Lung (tissue), 12 donors: Measurements from ENCODE around the gene GRID1. TPM values are rescaled to one million over a fixed set of nuclear protein-coding genes. Genes with fewer than 3 reads are reported as not detected.

ENCODE experiments used
- ATAC-seq: fragments of 200-7000 bp; cut with Tn5 transposase; one replicate; pipeline ENCODE4 v1.9.1; 2020; ENCODE audit warnings: moderate number of reproducible peaks; ENCODE audit not compliant: insufficient read depth, low FRiP score
- DNase-seq, 3 donors: peaks; one replicate each; pipeline ENCODE4 v3.0.0-alpha.2; 2013 to 2017
- H3K27ac ChIP-seq, 2 donors: one replicate each; pipeline ENCODE4 v1.5.1; 2013; ENCODE audit warnings: mild to moderate bottlenecking in 2 of 2, moderate library complexity in 2 of 2, control low read depth in 1 of 2, inconsistent platforms in 1 of 2, low read depth in 1 of 2, low read length in 1 of 2
- H3K27me3 ChIP-seq, 3 donors: one replicate each; pipeline ENCODE4 v1.5.1; 2013; ENCODE audit warnings: low read length in 2 of 3; ENCODE audit not compliant: control insufficient read depth in 3 of 3, insufficient read depth in 3 of 3
- H3K36me3 ChIP-seq, 4 donors: one replicate each; pipeline ENCODE4 v1.5.1; 2013; ENCODE audit warnings: low read length in 4 of 4, mild to moderate bottlenecking in 1 of 4, moderate library complexity in 1 of 4; ENCODE audit not compliant: control insufficient read depth in 4 of 4, insufficient read depth in 4 of 4
- H3K4me1 ChIP-seq, 5 donors: one replicate each; pipeline ENCODE4 v1.5.1; 2013; ENCODE audit warnings: low read length in 5 of 5, mild to moderate bottlenecking in 2 of 5, moderate library complexity in 1 of 5; ENCODE audit not compliant: control insufficient read depth in 5 of 5, insufficient read depth in 5 of 5
- H3K4me3 ChIP-seq: one replicate; pipeline ENCODE4 v1.5.1; 2013; ENCODE audit warnings: mild to moderate bottlenecking, control low read depth, moderate library complexity
- H3K9ac ChIP-seq, 2 donors: one replicate each; pipeline ENCODE4 v1.5.1; 2013; ENCODE audit warnings: low read length in 2 of 2, control low read depth in 1 of 2; ENCODE audit not compliant: insufficient read depth in 1 of 2
- H3K9me3 ChIP-seq, 4 donors: one replicate each; pipeline ENCODE4 v1.5.1; 2013; ENCODE audit warnings: low read length in 3 of 4, mild to moderate bottlenecking in 1 of 4, moderate library complexity in 1 of 4; ENCODE audit not compliant: control insufficient read depth in 4 of 4, insufficient read depth in 3 of 4
- CTCF ChIP-seq: IDR thresholded peaks from 2 replicates; pipeline ENCODE4 v1.5.1; 2012; ENCODE audit warnings: mild to moderate bottlenecking; ENCODE audit errors: control extremely low read depth, extremely low read depth
- WGBS, 2 donors: extraction: QIAGEN DNeasy Blood & Tissue Kit; methylation state at CpG; one replicate each; pipeline ENCODE4 v1.1.7; 2013; 5-methylcytosine and 5-hydroxymethylcytosine counted together
- polyA plus RNA-seq, 2 donors: library from polyadenylated mRNA; stranded (reverse); fragments of 200-250 nt; gene quantifications; one replicate each; pipeline ENCODE4 v1.2.1, GENCODE V29; 2013
- total RNA-seq, 2 donors: library from RNA; depleted of rRNA in 1 of 2; stranded (reverse); fragments of >200 nt in 1 of 2; gene quantifications; one replicate each; pipeline ENCODE4 v1.2.1, GENCODE V29; 2014 to 2021
- donor health status: control.
- donor health status: control.
- donor health status: Bipolar disorder and iron deficiency.
- donor health status: healthy.
- donor health status: DM: yes; HTN: yes; CAD: no.

The GRID1 gene
- total and polyA plus RNA-seq, 4 donors: 1.1 to 3.6 (median 2.2) TPM

- DNase-seq: no peak
- peaks cover 0 to 12% (median 0%) of the 10 kb centered on the region in 4 donors for H3K9me3 ChIP-seq
- 91 to 92% methylated on average over 18 of the region's 18 CpGs for WGBS, 2 donors
- H3K27me3 ChIP-seq: no peaks in the 10 kb centered on the region
- H3K4me3 ChIP-seq: no peak overlapping the region
- no peak for TF ChIP-seq CTCF
- ATAC-seq: no peak
- no peak overlapping the region for H3K27ac ChIP-seq
- no peaks in the 10 kb centered on the region for H3K4me1 ChIP-seq
- H3K36me3 ChIP-seq: no peaks in the 10 kb centered on the region
- H3K9ac ChIP-seq: no peak overlapping the region
Measured at GRCh38 chr10:86130737-86131475, 235.7 kb downstream of the GRID1 start.

GRCh38 chr10:86130041-86130440, 236.6 kb downstream of the GRID1 start:
- no peak overlapping the region for H3K9ac ChIP-seq
- H3K4me3 ChIP-seq: no peak overlapping the region
- peaks cover 0 to 12% (median 0%) of the 10 kb centered on the region in 4 donors for H3K9me3 ChIP-seq
- DNase-seq: no peak
- no peaks in the 10 kb centered on the region for H3K4me1 ChIP-seq
- no peak overlapping the region for H3K27ac ChIP-seq
- no peaks in the 10 kb centered on the region for H3K27me3 ChIP-seq
- H3K36me3 ChIP-seq: no peaks in the 10 kb centered on the region
- no peak for ATAC-seq
- no peak for TF ChIP-seq CTCF

- no peak overlapping the region for H3K4me3 ChIP-seq
- TF ChIP-seq CTCF: no peak
- ATAC-seq (no peak), DNase-seq (no peak)
- no peaks in the 10 kb centered on the region for H3K4me1 ChIP-seq
- no peak overlapping the region for H3K9ac ChIP-seq
- peaks cover 0 to 12% (median 0%) of the 10 kb centered on the region in 4 donors for H3K9me3 ChIP-seq
- no peaks in the 10 kb centered on the region for H3K36me3 ChIP-seq
- H3K27me3 ChIP-seq: no peaks in the 10 kb centered on the region
- 79 to 86% methylated on average over 5 of the region's 5 CpGs for WGBS, 2 donors
- H3K27ac ChIP-seq: no peak overlapping the region
Measured at GRCh38 chr10:86128360-86128759, 238.2 kb downstream of the GRID1 start.
